Neural progenitor cell (in vitro differentiated cells): Measurements from ENCODE around the gene NLRP14.

Experiments used
- EZH2 ChIP-seq: fragments of 200-600 bp; sonication (generic); IDR thresholded peaks from 2 replicates; pipeline ENCODE4 v1.6.1; 2017; ENCODE audit warnings: antibody characterized with exemption, mild to moderate bottlenecking, moderate library complexity
- EZH2phosphoT487 ChIP-seq: fragments of 200-600 bp; sonication (generic); IDR thresholded peaks from 2 replicates; pipeline ENCODE4 v1.6.1; 2017; ENCODE audit warnings: antibody characterized with exemption
- TF ChIP-seq, protein P1 (sequence below): fragments of 200-600 bp; sonication (generic); IDR thresholded peaks from 2 replicates; pipeline ENCODE4 v1.5.1; 2017; ENCODE audit warnings: antibody characterized with exemption, mild to moderate bottlenecking

- TF ChIP-seq EZH2 (no peak), EZH2phosphoT487 (no peak)
- TF ChIP-seq, protein P1, sequence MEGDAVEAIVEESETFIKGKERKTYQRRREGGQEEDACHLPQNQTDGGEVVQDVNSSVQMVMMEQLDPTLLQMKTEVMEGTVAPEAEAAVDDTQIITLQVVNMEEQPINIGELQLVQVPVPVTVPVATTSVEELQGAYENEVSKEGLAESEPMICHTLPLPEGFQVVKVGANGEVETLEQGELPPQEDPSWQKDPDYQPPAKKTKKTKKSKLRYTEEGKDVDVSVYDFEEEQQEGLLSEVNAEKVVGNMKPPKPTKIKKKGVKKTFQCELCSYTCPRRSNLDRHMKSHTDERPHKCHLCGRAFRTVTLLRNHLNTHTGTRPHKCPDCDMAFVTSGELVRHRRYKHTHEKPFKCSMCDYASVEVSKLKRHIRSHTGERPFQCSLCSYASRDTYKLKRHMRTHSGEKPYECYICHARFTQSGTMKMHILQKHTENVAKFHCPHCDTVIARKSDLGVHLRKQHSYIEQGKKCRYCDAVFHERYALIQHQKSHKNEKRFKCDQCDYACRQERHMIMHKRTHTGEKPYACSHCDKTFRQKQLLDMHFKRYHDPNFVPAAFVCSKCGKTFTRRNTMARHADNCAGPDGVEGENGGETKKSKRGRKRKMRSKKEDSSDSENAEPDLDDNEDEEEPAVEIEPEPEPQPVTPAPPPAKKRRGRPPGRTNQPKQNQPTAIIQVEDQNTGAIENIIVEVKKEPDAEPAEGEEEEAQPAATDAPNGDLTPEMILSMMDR = no peak
Observed at GRCh38 chr11:7116370-7116769, 96.1 kb downstream of the NLRP14 start.
